ENCODE measurements around the gene CD52. TPM values are rescaled to one million over a fixed set of nuclear protein-coding genes. Genes with fewer than 3 reads are reported as not detected.
"Not testable (repeated sequence)": the region's sequence is repeated elsewhere in the genome, so short reads cannot be mapped to it uniquely, and the experiment has no call there.

The CD52 gene
- total RNA-seq, 1 donor from 2014 or later: not detected

DNA sequence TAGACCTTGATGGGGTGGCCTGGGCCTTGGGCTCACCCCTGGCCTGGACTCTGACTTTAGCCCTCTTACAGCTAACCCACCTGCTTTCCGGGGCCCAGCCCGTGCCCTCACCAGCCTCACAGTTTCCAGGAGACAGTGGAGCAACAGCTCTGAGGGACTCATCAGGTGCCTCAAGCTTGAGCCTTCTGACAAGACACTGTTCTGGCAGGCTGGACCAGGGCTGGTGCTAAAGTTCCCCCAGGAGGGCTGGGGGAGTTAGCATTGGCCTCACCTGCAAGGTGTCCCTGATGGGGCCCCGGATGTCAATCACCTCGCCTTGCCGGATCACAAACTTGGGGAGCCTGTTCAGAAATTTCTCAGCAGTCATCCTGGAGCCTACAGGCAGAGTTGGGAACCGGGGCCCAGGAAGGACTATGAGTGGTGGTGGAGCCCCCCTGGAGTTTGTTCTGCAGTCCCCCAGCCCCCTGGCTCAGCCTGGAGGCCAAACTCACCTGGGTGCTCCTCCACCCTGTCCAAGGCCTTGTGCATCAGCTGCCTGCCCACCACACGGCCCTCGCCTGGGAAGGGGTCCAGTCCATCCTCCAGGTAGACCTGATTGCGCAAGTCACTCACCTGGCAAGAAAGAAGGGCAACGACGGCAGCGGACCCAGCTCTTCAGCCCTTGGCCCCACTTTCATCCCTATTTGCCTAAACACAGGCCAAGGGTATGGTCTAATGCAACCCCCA lies 33.7 kb upstream of the CD52 start:
- DNase-seq (ENCODE audit: low read depth, low spot score): no peak

DNA sequence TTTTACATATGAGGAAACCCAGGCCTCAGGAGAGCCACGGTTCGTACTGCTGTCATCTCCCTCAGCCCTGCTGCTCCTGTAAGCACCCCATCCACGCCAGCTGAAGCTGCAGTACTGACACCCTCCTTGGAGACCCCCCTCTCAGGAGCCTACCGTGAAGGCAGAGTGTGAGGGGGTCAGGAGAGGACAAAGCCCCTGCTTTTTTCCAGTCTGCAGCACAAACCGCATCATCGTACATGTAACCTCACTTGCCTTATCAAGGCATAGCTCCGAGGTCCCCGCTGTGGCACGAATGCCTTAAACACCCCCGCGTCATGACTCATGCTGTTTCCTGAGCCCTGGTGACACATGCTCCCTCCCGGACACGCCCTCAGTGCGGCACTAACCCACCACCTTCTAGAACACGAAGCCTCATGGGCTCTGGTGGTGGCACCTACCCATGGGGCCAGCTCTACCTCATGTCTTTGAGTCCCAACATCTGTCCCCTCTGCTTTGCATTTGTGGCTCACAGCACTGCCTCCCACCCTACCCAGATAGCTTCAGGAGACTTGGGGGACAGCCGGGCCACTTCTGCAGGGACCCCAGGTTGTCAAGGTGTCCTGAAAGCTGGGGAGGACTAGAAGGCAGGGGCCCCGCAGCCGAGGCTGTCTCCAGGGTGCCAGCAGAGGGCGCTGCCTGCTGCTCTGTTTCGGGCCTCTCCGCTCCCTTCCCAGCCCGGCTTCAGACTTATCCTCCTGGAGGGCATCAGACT lies 33.0 kb upstream of the CD52 start:
- DNase-seq (ENCODE audit: low read depth, low spot score): peak; percentile 66

DNA sequence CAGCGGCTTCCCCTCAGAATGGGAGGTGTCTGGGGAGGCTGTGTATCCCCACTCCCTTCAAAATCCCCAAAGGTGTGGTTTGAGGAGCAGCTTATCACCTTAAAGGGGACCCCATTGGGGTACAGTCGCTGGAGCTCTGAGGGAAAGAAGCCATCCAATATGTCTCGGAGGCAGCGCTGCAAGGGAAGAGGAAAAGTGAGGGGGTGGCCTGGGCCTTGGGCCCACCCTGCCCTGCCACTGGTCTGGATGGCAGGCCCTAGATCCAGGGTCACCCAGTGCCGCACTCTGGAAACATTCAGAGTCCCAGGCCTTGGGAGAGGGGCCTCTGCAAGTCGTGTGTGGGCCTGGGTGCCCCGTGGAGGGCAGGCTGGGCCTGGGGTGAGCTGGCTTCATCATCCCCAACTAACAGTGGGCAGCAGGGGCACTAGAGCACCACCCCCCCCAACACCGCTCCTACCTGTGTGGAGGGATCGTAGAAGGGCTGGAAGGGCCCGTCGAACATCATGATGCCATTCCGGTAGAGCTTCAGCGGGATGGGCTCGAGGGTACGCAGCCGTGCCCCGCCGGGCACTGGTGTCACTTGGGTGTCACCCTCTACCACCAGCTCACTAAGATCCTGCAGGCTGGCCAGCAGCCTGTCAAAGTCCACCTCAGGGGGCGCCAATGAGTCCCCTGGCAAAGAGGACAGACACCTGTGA lies 32.2 kb upstream of the CD52 start:
- DNase-seq (ENCODE audit: low read depth, low spot score): no peak

DNA sequence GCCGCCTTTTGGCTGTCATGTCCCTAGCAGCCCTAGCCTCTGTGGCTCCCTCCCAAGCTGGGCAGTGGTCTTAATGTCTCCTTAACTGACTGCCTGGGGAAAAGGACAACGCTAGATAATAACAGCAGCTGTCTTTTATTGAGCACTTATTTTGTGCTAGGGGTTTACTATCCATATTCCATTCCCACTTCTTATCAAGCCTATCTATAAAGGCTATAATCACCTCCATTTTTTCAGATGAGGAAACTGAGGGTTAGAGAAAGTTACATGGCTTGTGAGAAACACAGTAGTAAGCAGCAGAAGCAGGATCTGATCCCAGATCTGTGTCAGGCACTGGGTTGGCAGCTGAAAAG lies 31.7 kb upstream of the CD52 start:
- DNase-seq (ENCODE audit: low read depth, low spot score): no peak

DNA sequence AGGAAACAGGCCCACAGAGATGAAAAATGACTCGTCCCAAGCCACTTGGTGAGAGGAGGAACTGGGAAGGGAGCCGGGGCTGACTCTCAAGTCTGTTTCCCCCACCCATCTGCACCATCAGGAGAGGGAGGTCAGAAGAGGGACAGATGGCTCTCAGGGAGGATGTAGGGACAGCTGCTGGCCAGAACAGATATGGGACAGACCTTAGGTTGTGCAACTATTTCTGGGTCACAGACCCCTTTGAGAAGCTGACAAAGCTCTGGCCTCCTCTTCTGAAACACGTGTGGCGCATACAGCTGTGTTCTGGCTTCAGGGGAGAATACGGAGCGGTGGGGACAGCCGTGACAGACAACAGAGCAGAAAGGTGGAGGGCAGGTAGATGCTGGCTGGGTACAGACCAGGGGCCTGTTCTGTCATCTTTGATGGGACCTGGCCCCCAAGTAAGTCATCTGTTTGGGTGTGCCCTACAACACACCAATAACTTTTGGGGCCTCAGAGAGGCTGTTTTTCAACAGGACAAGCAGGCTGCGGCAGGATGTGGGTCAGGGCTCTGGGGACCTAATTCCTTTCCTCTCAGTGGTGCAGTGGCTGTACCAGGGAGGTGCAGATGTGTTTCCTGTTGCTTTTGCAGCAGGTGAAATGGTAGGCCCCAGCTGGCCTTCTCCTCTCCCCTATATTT lies 30.6 kb upstream of the CD52 start:
- DNase-seq (ENCODE audit: low read depth, low spot score): no peak

DNA sequence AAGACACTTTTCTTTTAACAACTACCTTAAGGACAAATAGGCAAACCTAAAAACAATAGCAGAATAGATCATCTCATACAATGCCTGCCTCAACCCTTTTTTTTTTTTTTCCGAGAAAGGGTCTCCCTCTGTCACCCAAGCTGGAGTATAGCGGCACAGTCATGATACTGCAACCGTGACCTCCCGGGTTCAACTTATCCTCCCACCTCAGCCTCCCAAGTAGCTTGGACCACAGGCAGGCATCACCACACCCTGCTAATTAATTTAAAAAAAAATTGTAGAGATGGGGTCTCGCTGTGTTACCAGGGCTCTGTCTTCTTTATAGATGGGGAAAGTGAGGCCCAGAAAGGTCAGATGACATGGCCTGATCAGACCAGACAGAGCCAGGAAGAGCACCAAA lies 29.9 kb upstream of the CD52 start:
- no peak for DNase-seq (ENCODE audit: low read depth, low spot score)

DNA sequence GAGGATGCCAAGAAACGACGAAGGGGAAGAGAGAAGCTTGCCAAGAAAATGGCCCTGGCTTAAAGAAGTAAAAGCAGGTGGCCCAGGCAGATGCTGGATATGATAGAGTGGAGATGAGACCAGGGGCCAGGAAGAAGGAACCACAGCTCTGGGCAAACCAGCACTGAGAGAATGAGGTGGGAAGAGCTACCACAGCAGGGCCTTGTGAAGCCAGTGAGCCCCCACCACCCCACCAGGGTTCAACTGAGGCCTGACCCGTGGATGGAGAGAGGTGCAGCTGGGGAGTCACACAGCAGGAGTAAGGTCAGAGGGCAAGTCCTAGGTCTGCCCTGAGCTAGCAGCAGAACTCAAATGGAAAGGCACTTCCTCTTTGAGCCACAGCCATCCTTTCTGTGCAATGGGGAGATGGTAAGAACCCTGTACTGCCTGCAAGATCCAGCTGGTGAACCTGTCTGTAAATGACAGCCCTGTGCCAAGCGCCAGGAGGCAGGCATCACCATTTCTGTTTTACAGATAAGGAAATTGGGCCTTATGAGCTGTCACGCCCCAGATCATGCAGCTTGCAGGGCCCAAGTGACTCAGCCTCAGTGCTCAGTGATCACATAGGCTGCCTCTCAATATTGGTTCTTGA lies 29.3 kb upstream of the CD52 start:
- DNase-seq (ENCODE audit: low read depth, low spot score): no peak

DNA sequence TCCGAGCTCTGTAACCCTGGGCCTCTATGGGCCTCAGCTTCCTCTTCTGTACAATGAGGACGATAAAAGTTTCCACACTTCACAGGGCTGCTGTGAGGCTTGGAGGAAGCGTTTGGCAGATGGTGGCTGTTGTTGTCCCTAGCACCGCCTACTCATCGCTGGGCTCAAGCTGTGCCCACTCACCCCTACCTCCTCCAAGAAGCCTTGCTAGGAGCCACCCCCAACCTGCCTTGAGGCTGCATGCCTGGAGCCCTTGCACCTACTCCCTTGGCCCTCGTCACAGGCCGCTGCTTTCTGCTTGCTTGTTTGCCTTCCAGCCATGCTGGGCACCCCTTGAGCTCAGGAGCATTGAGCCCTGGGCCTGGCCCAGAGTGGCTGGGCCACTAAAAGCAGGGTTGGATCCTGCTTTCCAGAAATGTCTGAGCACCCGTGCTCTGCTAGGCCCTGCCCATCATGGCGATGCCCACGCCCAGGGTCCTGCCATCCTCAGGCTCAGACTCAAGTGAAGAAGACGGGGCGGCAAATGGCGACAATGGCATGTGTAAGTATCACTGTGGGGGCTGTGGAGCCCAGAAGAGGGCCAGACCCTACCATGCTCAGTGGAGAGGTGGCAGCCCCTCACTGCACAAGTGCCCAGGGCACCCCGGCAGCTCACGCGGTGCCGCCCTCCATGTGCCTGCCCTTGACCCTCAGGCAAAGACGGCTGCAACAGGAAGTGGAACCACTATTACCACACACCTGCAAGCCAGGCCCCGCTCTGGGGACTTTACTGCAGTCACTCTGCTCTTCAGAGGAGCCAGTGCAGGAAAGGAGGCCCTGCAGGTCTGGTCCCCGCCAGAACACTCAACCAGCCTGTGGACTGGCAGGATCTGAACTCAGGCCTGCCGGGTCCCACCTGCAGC lies 28.3 kb upstream of the CD52 start:
- DNase-seq (ENCODE audit: low read depth, low spot score): no peak

DNA sequence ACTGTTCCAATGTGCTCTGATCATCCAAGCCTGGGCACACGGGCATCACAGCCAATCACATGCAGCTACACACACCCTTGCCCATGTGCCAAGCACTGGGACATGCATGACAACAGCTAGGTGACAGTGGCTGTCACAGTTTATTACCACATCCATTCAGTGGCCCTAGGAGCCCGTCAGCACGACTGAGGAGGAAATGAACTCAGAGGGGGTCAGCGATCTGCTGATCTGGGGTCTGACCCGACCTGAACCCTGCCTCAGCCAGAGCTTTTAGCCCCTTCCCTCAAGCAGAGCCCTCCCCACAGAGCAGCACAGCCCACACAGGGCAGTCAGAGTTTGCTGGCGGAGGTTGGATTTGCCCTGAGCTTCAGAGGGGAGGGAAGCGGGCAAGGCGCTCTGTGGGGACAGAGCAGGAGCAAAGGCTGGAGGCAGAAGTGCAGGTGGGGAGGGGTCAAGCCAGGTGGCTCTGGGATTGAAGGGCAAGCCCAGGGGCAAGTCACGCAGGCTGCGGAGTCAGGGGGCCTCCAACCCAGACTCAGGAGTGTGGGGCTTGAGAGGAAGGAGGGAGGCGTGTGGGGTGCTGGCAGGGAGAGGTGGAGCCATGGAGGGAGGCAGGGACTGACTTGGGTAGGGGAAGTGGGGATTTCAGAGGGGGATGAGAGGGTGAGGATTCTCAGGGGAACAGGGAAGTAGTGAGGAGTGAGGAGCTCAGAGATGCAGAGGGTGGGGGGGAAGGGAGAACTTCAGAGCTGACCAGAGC lies 27.5 kb upstream of the CD52 start:
- no peak for DNase-seq (ENCODE audit: low read depth, low spot score)

DNA sequence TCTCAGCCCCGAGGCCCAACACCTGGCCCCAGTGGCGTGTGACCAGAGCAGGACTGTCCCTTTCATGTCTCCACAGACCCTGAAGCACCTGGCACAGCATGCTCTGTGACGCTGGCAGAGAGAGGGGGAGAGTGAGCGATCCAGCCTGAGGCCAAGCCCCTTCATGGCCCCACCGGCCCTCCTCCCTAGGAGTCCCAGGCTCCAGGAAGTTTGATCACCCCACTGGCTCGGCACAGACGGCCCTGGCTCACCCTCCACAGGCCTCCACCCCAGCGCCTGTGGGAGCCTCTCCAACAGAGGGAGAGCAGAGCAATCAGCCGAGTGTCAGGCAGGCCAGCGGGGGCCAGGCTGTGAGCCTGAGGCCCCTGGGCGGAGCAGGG lies 26.9 kb upstream of the CD52 start:
- DNase-seq (ENCODE audit: low read depth, low spot score): no peak

DNA sequence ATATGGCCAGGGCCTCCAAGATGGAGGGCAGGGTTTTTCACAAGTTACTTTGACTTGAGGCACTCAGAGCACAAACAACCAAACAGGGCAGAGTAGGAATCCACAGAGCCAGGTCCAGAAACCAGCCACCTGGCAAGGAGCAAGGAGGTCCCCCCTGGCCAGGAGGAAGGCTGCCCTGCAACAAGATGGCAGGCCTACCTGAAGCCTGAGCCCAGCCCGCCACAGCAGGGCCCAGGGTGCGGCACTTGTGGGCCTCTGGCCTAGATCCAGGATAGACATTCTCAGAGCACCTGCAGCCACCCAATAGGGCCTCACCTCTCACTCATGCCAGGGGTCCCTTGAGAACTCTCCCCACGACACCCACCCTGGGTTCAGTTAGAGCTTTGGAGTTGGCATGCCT lies 26.3 kb upstream of the CD52 start:
- DNase-seq (ENCODE audit: low read depth, low spot score): no peak

DNA sequence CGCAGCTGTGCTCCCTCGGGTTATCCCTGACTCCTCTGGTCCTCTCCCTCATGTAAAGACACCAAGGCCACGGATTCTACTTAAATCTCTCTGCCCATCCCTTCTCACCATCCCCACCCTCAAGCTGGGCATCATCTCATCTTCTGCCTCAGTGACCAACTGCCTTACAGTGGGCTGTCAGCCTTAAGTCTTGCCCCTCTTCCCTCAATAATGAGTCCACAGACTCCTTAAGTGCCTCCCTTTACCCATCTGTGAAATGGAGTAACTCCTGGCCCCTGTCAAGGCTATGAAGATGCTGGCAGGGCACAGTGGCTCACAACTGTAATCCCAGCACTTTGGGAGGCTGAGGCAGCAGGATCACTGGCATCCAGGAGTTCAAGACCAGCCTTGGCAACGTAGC lies 25.8 kb upstream of the CD52 start:
- DNase-seq (ENCODE audit: low read depth, low spot score): no peak

DNA sequence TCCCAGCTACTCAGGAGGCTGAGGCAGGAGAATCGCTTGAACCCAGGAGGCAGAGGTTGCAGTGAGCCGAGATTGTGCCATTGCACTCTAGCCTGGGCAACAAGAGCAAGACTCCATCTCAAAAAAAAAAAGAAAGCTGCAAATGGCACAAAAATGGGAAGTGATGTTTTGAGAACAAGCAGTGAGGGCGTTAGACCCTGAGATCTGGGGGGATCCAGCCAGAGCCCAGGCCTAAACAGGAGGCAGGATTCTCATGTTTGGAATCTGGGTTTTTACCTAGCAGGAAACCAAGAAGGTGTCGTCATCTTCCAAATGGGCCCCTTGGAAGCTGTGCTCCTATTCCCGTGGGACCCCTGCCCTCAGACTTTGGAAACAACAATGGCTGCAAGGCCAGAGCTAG lies 25.0 kb upstream of the CD52 start:
- not testable (repeated sequence) for DNase-seq (ENCODE audit: low read depth, low spot score)

DNA sequence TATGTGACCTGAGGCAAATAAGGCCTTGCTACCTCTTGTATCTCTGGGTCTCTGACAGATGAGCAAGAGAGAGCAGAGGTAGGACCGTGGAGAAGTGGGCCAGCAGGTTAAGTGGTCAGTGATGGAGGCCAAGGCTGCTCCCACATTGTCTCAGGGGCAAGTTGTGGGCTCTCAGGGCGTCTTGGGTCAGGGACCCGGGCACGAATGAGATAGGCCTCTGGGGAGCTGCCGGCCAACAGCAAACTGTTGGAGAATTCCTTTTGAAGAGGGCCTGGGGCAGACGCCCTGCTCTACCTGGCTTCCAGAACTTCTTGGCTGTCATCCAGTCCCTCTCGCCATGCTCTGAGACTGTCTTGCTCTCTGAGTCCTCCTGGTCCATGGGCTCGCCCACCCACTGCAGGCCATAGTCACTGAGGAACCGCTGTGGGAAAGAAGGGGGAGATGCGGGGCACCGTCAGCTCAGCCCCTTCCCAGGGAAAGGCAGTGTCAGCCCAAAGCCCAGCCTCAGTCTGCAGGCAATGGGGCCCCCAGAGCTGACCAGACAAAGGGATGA lies 23.8 kb upstream of the CD52 start:
- no peak for DNase-seq (ENCODE audit: low read depth, low spot score)

DNA sequence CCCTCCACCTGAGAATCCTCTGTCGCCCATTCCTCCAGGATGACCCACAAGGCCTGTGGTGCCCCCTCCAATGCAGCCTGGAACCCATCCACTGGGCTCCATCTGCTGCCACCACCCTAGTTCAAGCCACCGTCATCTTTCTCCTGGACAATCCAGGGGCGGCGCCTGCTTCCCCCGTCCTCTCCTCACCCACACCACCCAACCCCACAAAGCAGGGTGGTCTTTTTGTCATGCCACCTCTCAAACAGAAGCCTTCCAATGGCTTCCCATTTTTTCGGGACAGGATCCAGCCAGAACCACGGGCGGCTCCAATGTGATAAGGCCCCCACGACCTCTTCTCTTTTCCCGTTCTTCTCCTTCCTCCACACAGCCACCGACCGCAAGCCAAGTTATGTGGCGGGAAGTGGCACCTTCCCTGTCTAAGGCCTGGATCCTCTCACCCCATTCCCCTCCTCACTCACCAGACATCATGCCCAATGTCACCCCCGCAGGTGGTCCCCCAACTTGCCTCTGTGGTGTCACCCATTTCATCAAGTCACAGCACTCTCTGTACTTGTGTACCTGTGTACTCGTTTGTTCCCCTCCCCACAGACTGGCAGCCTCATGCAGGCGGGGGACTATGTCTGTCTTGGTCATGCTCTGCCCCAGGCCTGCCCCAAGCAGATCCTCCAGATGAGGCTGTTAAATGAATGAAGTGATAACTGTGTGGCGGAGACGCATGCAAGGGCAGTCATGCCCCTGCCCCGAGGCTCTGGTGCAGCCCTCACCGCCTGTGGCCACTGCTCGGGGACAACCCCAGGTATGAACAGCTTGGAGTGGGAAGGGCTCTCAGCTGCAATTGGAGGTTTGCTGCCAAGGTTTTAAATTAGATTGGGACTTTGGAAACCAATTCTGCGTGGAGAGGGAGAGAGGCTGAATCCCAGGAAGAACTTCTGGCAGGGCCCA lies 22.3 kb upstream of the CD52 start:
- no peak for DNase-seq (ENCODE audit: low read depth, low spot score)

DNA sequence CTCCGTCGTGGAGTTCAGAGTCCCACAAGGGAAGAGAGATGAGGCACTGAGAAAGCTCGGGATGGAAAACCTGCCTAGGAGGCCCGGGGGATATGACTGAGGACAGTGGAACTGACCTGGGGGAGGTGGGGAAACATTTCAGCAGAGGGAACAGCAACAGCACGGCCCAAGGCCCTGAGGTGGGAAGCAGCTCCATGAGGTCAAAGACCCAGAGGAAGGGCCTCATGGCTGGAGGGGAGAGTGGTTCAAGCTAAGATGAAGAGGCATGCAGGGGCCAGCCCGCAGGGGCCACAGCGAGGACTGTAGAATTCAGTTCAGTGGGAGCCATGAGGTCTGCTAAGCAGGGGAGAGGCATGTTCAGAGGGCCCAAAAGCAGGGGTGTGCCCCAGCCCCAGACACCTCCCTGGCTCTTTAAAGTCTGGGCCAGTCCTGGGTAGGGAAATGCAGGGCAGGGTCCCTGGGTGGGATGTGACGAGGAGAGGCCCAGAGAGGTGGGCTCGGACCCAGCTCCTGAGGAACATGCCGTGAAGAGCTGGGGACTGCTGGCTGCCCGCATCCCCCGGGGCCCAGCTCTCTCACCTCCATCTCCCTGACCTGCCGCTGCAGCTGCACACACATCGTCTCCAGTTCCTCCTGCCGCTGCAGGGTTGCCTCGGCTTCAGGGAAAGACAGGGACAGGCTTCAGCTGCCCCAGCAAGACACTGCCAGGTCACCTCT lies 21.3 kb upstream of the CD52 start:
- no peak for DNase-seq (ENCODE audit: low read depth, low spot score)

DNA sequence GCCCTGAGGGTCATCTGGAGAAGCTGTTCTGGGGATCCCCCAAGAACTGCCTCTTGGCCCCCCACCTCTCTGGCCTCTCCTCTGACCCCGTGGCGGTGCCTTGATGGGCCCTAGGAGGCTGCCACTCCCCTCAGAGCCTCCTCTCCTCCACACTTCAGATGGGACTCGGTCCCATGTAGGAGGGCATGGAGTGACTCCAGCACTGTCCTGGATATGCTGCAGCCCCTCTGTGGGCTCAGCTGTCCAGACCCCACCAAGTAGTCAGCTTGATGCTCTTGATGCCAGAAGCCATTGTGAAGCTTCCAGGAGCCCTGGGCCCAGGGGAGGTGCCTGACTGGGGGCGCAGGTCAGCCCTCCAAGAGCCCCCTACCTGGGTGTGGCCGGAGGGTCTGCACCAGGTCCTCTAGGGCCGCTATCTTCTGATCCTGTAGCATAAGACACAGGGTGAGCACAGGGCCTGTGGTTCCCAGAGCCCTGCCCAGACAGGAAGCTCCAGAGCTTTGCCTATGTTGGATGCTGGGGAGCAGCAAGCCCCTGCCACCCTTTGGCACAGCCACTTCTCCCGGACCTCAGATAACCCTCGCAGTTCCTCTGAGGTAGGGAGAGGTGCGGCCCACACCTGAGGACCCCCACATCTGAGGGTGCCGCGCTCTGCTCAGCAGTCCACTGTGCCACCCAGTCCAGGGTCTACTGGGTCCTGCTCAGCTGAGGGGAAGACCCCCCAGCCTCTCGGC lies 20.5 kb upstream of the CD52 start:
- DNase-seq (ENCODE audit: low read depth, low spot score): no peak

All from pulmonary artery endothelial cell (primary cell).